HG03378 (cell line): ENCODE results near the gene CPNE2.
"Not testable (repeated sequence)": the region's sequence is repeated elsewhere in the genome, so short reads cannot be mapped to it uniquely, and the experiment has no call there.

Experiments
- ATAC-seq: cut with Tn5 transposase; IDR thresholded peaks from one replicate; pipeline ENCODE4 v1.9.1; 2021; ENCODE audit warnings: mild to moderate bottlenecking, moderate library complexity; ENCODE audit not compliant: unreplicated experiment

CPNE2 gene

GRCh38 chr16:57069053-57069452, 23.3 kb upstream of the CPNE2 start:
- no peak for ATAC-seq

- ATAC-seq = no peak
Observed at GRCh38 chr16:57069635-57070370, 22.6 kb upstream of the CPNE2 start.

- ATAC-seq = no peak
Observed at GRCh38 chr16:57070424-57070823, 22.0 kb upstream of the CPNE2 start.

- ATAC-seq = not testable (repeated sequence)
Observed at GRCh38 chr16:57071081-57071732, 21.2 kb upstream of the CPNE2 start.

GRCh38 chr16:57071831-57072582, 20.4 kb upstream of the CPNE2 start:
- ATAC-seq = no peak

- ATAC-seq = no peak
Observed at GRCh38 chr16:57072616-57073275, 19.6 kb upstream of the CPNE2 start.

GRCh38 chr16:57077714-57078113, 14.7 kb upstream of the CPNE2 start:
- no peak for ATAC-seq

GRCh38 chr16:57081744-57082143, 10.6 kb upstream of the CPNE2 start:
- no peak for ATAC-seq

- no peak for ATAC-seq
Observed at GRCh38 chr16:57082664-57083063, 9.7 kb upstream of the CPNE2 start.

- ATAC-seq = no peak
Observed at GRCh38 chr16:57083485-57084126, 8.8 kb upstream of the CPNE2 start.

GRCh38 chr16:57084257-57084770, 8.1 kb upstream of the CPNE2 start:
- ATAC-seq = no peak

GRCh38 chr16:57084996-57085395, 7.4 kb upstream of the CPNE2 start:
- no peak for ATAC-seq

GRCh38 chr16:57087003-57087402, 5.4 kb upstream of the CPNE2 start:
- ATAC-seq = no peak

GRCh38 chr16:57089406-57089805, 3.0 kb upstream of the CPNE2 start:
- no peak for ATAC-seq

- no peak for ATAC-seq
Observed at GRCh38 chr16:57091200-57091974, 996 bp upstream of the CPNE2 start.

GRCh38 chr16:57092786-57093411, 516 bp downstream of the CPNE2 start:
- no peak for ATAC-seq

GRCh38 chr16:57093666-57094564, 1.5 kb downstream of the CPNE2 start:
- no peak for ATAC-seq

GRCh38 chr16:57094911-57095310, 2.5 kb downstream of the CPNE2 start:
- no peak for ATAC-seq
